ENCODE results near the gene BSPRY.

- TF ChIP-seq CTCF (IDR thresholded peaks at IDR 0.05; ENCODE audit: poor library complexity, severe bottlenecking) = no peak
- no peak for TF ChIP-seq EZH2 (IDR thresholded peaks at IDR 0.05; ENCODE audit: borderline replicate concordance, insufficient read depth, low read length, poor library complexity, severe bottlenecking)
Measured at GRCh38 chr9:113399646-113400200, 50.4 kb downstream of the BSPRY start.

All from neural cell (in vitro differentiated cells).